ENCODE measurements around the gene LRRC38.

GRCh38 chr1:13535227-13535626 is 21.4 kb upstream of the LRRC38 start:
- TF ChIP-seq, protein P1, sequence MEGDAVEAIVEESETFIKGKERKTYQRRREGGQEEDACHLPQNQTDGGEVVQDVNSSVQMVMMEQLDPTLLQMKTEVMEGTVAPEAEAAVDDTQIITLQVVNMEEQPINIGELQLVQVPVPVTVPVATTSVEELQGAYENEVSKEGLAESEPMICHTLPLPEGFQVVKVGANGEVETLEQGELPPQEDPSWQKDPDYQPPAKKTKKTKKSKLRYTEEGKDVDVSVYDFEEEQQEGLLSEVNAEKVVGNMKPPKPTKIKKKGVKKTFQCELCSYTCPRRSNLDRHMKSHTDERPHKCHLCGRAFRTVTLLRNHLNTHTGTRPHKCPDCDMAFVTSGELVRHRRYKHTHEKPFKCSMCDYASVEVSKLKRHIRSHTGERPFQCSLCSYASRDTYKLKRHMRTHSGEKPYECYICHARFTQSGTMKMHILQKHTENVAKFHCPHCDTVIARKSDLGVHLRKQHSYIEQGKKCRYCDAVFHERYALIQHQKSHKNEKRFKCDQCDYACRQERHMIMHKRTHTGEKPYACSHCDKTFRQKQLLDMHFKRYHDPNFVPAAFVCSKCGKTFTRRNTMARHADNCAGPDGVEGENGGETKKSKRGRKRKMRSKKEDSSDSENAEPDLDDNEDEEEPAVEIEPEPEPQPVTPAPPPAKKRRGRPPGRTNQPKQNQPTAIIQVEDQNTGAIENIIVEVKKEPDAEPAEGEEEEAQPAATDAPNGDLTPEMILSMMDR (IDR thresholded peaks at IDR 0.05): no peak
- TF ChIP-seq POLR2AphosphoS5 (IDR thresholded peaks at IDR 0.05) (no peak), POLR2A (IDR thresholded peaks at IDR 0.05) (no peak)
